Sigmoid colon (tissue), 4 donors: ENCODE data around the gene PRKAG2.

Experiments used
- CTCF ChIP-seq, 4 experiments: fragments of 450-650 bp in 3 of 4; fragments of 200-600 bp in 1 of 4; IDR thresholded peaks; one replicate each; pipeline ENCODE4 v1.5.1; 2016 to 2019; ENCODE audit warnings: antibody characterized with exemption in 4 of 4, mild to moderate bottlenecking in 3 of 4, moderate library complexity in 2 of 4
- EP300 ChIP-seq, 4 donors: sonication (generic); formaldehyde crosslinking; IDR thresholded peaks; one replicate each; pipeline ENCODE4 v1.6.1; 2017; ENCODE audit warnings: antibody characterized with exemption in 4 of 4
- POLR2A ChIP-seq, 2 donors: fragments of 450-650 bp; IDR thresholded peaks; one replicate each; pipeline ENCODE4 v1.6.1; 2016; ENCODE audit warnings: antibody characterized with exemption in 2 of 2, mild to moderate bottlenecking in 2 of 2, moderate library complexity in 2 of 2
- POLR2AphosphoS5 ChIP-seq, 4 donors: sonication (generic); formaldehyde crosslinking; IDR thresholded peaks; one replicate each; pipeline ENCODE4 v1.6.1; 2017; ENCODE audit warnings: antibody characterized with exemption in 4 of 4

DNA sequence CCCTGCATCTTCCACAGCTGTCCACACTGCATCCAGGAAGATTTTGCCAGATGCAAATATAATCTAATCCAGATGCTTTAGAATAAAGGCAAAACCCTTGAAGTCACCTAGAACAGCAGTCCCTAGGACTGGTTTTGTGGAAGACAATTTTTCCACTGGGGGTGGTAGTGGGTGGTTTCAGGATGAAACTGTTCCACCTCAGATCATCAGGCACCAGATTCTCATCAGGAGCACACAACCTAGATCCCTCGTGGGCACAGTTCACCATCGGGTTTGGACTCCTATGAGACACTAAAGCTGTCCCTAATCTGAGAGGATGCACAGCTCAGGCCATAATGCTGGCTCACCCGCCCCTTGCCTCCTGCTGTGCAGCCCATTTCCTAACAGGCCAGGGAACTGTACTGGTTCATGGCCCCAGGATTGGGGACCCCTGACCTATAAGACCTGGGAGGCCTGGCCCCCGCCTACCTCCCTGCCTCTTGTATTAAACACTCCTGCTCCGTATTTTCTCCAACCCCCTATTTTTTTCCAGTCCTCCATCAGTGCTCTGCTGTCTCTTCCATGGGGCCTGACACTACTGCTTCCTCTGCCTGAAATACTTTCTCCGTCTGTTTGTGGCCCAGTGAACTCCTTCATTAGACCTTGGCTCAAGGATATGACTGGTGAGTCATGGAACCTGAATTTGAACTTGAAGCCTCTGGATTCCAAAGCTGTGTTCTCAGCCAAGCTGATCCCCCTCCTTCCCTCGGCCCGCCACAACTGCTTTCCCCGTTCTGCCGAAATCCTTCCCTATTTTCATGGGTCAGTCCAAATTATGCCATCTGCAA lies 277.3 kb downstream of the PRKAG2 start:
- TF ChIP-seq CTCF (IDR thresholded peaks at IDR 0.05): no peak
- TF ChIP-seq POLR2A (IDR thresholded peaks at IDR 0.05): no peak
- no peak for TF ChIP-seq EP300 (IDR thresholded peaks at IDR 0.05)
- peak; percentile 34 to 81 (median 70) for TF ChIP-seq POLR2AphosphoS5 (IDR thresholded peaks at IDR 0.05)
